Stimulated activated CD4-positive, alpha-beta T cell treated with anti-CD3 and anti-CD28 coated beads, Interleukin-1b, Interleukin-23, amount 100 ng/mL, for 4 hours (primary cell): Measurements from ENCODE around the gene RPL11.
"Not testable (repeated sequence)": the region's sequence is repeated elsewhere in the genome, so short reads cannot be mapped to it uniquely, and the experiment has no call there.

Experiments used
- DNase-seq, 2 donors: peaks; one replicate each; pipeline ENCODE4 v3.0.0-alpha.2; 2020; ENCODE audit warnings: low read depth in 2 of 2

RPL11 gene

DNA sequence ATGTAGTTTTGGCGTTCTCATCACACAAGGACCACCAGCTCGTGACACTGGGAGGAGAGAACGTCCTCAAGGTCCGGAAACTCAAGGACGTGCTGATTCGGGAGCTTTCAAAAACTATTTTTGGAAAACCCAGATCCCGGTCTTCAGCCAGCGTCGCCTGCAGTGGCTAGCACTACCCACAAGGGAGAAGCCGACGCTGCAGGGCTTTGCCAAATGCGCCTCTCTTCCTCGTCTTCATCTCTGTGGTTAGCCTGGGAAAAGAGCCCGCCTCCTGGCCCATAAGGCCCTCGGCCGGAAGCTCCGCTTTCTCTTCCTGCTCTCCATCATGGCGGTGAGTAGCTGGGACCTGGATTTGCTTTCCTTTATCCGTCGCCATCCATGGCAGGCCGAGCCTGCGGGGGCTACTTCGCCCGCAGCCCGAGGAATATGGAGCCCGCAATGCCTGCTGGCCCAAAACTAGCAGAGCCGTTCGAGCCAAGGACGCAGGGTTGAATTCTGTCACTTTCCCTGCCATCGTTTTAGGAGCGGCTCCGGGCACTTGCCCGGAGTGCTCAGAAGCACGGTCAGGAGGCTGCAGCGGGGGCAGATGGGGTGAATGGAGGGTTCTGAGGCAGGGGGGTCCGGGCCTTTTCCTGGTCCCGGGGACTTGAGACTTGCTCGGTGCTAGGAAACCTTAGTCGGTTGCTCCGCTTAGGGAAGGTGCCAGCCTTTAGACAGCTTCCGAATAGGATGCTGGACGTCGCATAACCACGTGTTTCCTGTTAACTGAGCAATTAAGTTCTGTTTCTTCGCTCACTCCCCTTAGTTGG is at the start of gene RPL11:
TSS of gene RPL11 (plus strand) at position 308 of the 809 bp plus-strand sequence. CDS start at position 326, 18 bp downstream.
- DNase-seq = peak; percentile 72 to 84

DNA sequence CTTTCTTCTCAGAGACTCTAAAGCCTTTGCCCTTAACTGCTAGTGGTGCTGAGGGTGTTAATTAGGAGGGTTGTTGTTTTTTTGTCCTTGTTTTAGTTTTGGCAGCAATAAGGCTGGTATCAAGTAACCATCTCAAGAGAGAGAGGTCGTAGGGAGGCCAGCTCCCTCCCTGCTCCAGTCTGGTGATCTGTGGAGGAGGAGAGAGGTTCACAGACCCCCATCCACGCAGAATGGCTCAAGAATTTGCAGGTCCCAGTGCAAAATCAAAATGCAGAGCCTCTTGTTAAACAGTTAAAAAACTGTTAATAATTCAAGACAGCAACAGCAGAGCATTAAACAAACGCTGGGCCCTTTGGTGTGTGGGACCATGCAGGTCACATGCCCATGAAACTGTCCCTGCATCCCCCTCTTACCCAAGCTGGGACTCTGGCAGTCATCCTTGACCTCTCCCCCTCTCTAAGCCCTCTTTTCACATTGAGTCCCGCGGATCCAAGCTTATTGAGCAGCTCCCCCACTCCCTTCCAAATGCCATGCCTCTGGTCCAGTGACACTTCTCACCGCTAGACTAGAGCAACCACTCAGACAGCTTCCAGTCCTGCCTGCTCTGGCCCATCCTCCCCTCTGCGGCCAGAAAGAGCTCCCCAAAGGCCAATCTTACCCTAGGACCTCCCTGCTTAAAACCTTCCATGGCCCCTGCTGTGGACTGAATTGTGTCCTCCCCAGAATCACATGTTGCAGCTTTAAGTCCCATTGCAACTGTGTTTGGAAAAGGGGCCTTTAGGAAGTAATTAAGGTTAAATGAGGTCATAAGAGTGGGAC is 47.7 kb upstream of the RPL11 start:
- DNase-seq = no peak

DNA sequence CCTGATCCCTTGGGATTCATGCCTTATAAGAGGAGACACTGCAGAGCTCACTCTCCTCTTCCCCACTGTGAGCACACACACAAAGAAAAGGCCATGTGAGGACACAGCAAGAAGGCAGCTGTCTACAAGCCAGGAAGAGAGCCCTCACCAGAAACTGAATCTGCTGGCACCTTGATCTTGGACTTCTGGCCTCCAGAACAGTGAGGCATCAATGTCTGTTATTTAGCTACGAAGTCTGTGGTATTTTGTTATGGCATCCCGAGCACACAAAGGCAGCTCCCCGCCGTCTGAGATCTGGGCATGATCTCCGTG is 47.1 kb upstream of the RPL11 start:
- DNase-seq = no peak

DNA sequence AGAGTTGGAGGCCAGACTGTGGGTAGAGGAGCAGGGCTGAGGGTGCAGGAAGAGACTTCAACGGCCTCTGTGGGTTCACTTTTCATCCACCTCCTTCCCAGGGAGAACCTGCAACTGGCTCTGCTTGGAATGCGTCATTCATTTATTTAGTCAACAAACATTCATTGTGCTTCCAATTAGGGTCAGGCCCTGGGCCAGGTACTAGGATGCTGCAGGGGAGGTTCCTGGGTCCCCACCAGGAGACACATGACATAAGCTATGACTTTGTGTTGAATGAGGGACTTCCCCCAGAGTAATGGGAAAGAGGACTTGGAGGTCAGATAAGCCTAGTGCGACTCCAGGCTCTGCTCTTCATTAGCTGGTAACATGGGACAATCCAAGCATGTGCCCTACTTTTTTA is 46.3 kb upstream of the RPL11 start:
- DNase-seq = no peak

DNA sequence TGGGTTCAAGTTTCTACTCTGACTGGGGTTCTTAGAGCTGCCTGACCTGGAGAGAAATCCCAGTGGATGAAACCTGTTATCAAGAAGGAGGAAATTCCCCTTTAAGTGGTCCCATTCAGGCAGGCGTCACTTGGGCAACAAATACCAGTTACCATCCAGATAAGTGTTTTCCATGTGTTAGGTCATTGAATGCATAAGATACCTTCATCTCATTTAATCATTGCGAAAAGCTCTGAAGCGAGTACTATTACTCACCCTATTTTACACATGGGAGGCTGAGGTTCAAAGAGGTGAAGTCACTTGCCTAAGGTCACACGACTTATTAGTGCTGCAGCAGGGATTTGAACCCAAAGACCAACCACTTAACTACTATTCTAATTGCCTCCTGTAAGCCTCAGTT is 45.5 kb upstream of the RPL11 start:
- DNase-seq = no peak

DNA sequence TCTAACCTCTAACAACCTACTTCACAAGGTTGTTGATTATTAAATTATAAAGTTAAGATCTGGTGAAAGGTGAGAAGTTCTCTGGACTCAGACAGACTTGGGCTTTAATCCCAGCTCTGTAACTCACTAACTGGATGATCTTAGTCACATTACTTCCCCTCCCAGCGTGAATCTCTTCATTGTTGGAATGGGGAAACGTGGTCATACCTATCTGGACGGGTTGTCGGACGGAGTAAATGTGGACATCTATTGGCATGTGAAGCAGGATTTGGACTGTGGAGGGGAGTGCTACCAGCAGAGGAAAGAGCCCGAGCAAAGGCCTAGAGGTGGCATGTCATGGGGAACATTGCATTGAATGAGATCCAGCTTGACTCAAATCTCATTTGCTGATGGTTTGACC is 45.1 kb upstream of the RPL11 start:
- DNase-seq = no peak

DNA sequence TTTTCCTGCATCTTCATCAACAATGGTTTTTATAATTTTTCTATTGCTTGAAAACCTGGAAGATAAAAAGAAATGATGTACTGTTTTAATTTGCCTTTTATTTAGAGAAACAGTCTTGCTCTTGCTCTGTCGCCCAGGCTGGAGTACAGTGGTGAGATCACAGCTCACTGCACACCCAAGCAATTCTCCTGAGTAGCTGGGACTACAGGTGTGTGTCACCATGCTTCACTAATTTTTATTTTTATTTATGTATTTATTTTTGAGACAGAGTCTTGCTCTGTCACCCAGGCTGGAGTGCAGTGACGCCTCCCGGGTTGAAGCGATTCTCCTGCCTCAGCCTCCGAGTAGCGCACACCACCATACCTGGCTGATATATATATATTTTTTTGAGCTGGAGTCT is 43.0 kb upstream of the RPL11 start:
- no peak for DNase-seq

DNA sequence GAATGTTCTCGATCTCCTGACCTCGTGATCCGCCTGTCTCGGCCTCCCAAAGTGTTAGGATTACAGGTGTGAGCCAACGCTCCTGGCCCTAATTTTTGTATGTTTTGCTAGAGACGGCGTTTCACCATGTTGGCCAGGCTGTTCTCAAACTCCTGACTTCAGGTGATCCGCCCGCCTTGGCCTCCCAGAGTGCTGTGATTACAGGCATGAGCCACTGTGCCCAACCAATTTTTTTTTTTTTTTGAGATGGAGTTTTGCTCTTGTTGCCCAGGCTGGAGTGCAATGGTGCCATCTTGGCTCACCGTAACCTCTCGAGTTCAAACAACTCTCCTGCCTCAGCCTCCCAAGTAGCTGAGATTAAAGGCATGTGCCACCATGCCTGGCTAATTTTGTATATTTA is 42.4 kb upstream of the RPL11 start:
- DNase-seq = not testable (repeated sequence)

DNA sequence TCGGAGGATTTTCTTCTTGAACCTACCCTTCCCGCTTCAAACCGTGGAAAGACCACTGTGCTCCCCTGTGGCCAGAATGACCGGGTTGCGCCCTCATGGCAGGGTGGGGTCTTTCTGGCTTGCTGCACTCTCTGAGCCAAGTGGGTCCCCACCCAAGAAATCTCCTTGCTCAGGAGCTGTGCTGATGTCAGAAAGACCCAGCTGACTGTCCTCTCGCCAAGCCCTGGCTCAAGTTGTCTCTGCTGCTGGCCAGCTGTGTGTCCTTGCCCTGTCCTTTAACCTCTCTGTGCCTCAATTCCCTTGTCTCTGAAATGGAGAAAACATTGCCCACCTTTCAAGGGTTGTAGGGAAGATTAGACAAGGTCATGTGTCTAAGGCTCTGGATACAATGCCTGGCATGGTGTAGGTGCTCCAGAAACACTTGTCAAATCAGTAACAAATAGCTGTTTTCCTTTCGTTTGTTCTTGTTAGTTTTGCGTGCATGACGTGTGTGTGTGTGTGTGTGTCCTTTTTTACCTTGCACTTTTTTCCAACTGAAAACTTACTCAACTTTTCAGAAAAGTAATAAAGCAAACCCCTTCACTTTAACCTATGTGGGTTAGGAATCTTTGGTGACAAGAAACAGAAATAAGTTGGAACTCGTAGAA is 41.1 kb upstream of the RPL11 start:
- DNase-seq = no peak

DNA sequence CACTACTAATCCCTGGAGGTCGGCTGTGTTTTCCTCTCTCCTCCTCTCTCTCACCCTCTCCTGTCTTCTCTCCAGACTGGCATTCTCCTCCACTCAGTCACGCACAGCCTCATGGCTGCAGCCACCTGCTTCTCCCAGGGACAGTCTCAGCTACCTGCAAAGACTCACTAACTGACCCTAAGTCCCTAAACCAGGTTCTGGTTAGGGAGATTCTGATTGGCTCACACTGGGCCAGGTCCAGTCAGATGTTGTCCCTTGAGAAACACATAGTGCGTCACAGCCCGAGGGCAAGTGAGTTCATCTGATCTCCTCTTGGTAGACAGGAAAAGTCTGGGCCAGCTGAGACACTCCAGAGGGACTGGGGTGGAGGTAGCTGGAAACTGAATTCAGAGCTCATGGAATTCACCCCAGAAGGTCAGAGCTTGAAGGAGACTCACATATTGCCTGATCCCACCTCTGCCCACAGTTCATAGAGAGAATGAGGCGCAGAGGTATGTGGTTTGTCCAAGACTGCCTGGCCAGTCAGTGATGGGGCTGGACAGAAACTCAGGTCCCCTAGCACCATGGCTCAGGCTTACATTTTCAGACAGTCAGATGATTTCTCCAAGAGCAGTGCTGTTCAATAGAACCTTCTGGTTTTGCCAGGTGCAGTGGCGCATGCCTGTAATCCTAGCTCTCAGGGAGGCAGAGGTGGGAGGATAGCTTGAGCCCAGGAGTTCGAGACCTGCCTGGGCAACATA is 40.4 kb upstream of the RPL11 start:
- no peak for DNase-seq

DNA sequence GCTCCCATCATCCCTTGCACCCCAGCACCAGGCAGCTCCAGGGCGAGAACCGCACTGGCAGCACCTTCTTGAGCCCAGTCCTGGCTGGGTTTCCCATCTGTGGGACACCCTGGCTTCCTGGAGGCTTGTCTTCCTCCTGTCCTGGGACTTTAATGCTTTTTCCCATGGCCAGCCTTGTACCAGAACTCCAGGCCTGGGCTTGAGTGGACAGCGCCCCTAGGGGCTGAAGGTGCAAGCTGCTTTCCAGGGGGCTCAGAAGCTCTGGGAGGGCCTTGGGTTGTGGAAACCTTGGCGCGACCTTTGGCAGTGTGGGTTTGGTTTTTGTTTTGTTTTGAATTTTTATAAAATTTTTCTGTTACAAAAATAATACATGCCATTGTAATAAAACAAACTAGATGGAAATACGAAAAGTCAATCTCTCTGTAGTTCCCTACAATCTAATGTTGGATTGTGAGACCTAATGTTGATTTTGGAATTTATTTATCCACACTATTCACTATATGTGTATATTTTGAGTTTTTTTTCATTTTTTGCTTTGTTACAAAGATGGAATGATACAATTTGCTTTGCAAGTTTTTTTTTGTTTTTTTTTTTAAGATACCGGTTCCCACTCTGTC is 33.8 kb upstream of the RPL11 start:
- peak in 1 of 2 donors; percentile 33 for DNase-seq

DNA sequence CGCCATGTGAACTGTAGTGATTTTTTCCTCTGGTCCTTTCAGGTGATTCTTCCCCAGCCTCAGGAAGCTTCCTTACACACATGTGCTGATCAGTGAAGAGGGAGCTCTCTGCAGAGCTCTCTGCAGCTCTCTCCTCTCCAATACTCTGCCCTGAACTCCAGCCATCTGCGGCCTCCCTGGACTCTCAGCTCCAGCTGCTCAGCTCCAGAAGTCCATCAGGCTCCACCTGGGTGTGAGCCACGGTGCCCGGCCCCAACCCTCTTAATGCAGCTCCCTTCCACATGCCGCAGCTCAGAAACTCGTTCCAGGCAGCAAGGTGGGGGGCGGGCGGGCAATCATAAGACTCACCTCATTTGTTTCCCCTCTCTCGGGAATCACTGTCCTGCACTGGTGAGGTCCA is 30.9 kb upstream of the RPL11 start:
- no peak for DNase-seq

DNA sequence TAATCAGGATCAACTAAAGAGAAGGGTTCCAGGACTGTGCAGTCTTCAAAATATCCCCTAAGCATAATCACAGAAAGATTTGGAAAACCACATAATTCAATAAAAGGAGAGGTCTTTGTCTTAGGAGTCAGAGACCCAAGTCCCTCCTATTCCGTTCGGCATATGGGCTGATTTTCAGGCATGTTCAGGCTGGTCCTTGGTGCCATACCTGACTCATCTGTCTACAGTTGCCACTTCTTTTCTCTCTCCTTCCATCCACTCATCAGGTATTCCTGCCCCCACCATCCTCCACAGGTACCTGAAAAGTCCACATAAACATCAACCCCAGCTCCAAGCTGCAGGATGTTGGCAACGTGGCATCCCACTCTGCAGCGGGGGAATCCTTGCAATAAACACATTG is 29.7 kb upstream of the RPL11 start:
- DNase-seq = no peak

DNA sequence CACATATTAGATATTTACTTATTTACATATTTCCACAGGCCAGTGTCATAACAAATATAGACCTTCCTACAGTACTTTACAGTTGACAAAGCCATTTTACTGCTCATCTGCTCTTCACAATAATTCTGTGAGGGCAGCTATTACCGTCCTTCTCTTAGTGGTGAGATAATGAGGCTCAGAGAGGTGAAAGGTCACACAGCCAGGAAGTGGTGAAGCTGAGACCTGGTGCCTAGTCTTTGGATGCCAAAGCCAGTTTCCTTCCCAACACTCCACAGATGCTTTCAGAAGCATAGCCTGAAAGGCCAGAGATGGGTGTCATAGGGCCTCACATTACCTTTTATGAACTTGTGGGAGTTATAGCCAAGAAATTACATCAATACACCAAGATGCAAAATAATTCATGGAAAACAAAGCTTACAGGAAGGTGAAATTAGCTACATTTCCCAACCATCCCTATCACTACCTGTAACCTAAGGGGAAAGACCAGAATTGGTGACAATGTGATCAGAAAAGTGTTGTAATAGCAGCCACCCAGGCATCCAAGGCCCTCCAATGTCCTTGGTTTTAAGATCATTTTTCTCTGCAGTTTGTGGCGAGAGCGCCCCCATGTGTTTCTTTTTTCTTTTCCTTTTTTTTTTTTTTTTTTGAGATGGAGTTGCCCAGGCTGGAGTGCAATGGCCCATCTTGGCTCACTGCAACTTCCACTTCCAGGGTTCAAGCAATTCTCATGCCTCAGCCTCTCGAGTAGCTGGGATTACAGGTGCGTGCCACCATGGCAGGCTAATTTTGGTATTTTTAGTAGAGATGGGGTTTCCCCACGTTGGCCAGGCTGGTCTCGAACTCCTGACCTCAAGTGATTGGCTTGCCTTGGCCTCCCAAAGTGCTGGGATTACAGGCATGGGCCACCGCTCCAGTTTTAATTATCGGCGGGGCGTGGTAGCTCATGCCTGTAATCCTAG is 26.5 kb upstream of the RPL11 start:
- no peak for DNase-seq

DNA sequence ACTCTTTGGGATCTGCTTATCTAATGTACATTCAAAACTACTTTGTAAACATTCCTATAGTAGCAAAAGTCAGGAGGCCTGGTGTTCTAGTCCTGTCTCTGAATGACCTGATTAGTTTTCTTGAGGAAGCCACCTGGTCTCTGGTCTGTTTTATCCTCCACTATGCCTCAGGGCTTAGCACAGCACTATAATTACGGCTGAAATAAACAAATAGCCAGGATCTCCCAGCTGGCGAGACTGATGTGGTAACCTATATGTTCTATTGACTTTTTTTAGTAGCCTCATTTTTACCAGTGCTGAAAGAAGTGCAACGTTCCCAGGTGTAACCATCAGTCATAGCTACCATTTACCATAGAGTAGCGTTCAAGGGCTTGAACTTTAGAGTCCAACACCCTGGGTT is 24.2 kb upstream of the RPL11 start:
- DNase-seq = no peak

DNA sequence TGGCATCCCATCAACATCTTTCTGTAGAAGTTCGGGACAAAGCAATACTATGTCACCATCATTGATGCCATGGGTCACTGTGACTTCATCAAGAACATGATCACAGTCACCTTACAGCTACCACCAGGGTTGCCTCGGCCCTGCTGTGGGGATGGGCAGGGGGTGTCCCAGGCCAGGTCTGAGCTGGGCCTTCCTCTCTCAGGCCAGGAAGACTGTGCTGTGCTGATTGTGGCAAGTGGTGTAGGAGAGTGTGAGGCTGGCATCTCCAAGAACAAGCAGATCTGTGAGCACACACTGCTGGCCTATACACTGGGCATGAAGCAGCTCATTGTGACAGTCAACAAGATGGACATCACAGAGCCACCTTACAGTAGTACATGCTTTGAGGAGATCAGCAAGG is 20.9 kb upstream of the RPL11 start:
- no peak for DNase-seq

DNA sequence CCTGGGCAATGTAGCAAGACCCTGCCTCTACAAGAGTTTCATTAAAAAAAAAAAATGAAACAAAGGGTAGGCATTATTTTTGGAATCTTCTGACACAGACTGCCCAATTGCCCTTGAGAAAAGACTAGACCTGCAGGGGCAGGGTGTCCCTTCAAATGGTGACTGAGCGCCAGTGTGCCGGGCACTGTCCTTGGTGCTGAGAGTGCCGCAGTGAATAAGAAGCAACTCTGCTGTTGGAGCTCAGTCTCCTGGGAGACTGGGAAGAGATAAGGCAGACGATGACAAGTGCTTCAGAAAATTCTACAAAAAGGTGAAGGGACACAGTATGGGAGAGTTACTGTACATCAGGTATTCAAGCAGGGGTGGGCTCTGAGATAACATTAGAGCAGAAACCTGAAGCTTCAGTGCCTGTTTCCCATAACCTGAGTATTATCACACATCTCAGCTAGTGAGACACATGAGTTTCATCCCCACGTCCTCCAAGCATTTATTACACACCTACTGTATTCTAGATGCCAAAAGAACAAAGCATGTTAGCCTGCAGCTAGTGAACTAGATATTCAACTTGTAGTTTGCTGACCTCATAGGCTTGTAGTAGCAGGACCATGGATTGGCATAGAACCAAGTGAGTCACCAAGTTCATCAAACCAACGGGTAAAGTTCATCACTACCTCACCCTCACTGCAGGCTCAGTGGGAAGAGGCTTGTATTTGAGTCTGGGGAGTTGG is 18.4 kb upstream of the RPL11 start:
- no peak for DNase-seq

DNA sequence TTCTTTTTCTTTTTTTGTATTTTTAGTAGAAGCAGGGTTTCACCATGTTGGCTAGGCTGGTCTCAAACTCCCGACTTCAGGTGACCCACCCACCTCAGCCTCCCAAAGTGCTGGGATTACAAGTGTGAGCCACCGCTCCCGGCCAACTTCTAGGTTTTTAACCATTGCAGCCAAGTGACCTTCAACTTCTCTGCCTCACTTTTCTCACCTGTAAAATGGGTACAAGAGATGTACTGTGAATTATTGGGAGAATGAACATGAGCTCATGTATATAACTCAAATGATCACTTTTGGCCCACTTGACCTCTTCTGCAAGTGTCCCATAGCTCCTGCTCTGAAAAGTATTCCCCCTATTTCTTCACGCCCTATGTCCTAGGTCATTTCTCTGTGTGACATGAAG is 11.8 kb upstream of the RPL11 start:
- DNase-seq = no peak

DNA sequence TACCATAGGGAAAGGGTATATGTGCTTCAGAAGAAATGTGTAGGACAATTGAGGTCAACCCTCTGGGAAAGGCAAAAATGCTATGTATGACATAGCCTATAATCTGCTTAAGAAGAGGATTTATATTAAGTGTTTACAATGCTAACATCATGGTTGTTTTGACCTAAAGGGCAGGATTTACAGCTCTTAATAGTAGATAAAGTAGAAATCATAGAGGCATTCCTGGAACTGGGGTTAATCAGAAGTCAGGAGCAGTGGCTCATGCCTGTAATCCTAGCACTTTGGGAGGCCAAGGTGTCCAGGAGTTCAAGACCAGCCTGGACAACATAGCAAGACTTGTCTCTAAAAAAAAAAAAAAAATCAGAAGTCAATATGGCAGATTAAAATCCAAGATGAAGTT is 8.7 kb upstream of the RPL11 start:
- DNase-seq = no peak

DNA sequence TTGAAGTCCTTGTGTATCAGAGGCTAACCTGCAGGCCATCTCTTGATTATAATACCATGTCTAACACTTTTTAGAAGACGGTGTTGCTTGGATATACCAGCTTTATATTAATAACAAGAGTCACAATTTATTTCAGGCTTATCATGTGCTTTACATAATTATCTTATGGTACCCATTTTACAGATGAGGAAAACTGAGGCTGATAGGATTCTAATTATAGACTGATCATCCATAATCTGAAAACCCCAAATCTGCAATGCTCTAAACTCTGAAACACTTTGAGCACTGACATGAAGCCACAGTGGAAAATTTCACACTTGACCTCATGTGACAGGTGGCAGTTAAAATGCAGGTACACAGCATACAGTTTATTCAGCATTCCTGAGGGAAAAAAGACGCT is 7.2 kb upstream of the RPL11 start:
- no peak for DNase-seq
